GM19395 (cell line): ENCODE data around the gene OSBPL5.

Source experiments
- ATAC-seq: cut with Tn5 transposase; IDR thresholded peaks from one replicate; pipeline ENCODE4 v1.9.1; 2021; ENCODE audit warnings: mild to moderate bottlenecking, moderate library complexity; ENCODE audit not compliant: unreplicated experiment

OSBPL5 gene

GRCh38 chr11:3135481-3136440, 29.3 kb downstream of the OSBPL5 start:
- ATAC-seq: no peak

GRCh38 chr11:3134651-3135480, 30.2 kb downstream of the OSBPL5 start:
- ATAC-seq: no peak

GRCh38 chr11:3134218-3134621, 30.9 kb downstream of the OSBPL5 start:
- no peak for ATAC-seq

GRCh38 chr11:3133261-3134217, 31.6 kb downstream of the OSBPL5 start:
- ATAC-seq: no peak

- ATAC-seq: no peak
Measured at GRCh38 chr11:3132831-3133260, 32.3 kb downstream of the OSBPL5 start.

GRCh38 chr11:3132271-3132781, 32.8 kb downstream of the OSBPL5 start:
- ATAC-seq: no peak

- no peak for ATAC-seq
Measured at GRCh38 chr11:3131330-3131941, 33.7 kb downstream of the OSBPL5 start.

- ATAC-seq: no peak
Measured at GRCh38 chr11:3130269-3131071, 34.6 kb downstream of the OSBPL5 start.

GRCh38 chr11:3129591-3130268, 35.4 kb downstream of the OSBPL5 start:
- no peak for ATAC-seq

- no peak for ATAC-seq
Measured at GRCh38 chr11:3129181-3129590, 35.9 kb downstream of the OSBPL5 start.

- no peak for ATAC-seq
Measured at GRCh38 chr11:3128356-3129180, 36.5 kb downstream of the OSBPL5 start.

GRCh38 chr11:3127706-3128355, 37.3 kb downstream of the OSBPL5 start:
- ATAC-seq: no peak

- no peak for ATAC-seq
Measured at GRCh38 chr11:3126901-3127691, 38.0 kb downstream of the OSBPL5 start.

- no peak for ATAC-seq
Measured at GRCh38 chr11:3126207-3126865, 38.8 kb downstream of the OSBPL5 start.

GRCh38 chr11:3124821-3125220, 40.3 kb downstream of the OSBPL5 start:
- ATAC-seq: no peak
